Measurements from ENCODE around the gene PHF21B.

Gene PHF21B

GRCh38 chr22:44928711-44929358, 81.0 kb downstream of the PHF21B start:
- TF ChIP-seq, protein P1, sequence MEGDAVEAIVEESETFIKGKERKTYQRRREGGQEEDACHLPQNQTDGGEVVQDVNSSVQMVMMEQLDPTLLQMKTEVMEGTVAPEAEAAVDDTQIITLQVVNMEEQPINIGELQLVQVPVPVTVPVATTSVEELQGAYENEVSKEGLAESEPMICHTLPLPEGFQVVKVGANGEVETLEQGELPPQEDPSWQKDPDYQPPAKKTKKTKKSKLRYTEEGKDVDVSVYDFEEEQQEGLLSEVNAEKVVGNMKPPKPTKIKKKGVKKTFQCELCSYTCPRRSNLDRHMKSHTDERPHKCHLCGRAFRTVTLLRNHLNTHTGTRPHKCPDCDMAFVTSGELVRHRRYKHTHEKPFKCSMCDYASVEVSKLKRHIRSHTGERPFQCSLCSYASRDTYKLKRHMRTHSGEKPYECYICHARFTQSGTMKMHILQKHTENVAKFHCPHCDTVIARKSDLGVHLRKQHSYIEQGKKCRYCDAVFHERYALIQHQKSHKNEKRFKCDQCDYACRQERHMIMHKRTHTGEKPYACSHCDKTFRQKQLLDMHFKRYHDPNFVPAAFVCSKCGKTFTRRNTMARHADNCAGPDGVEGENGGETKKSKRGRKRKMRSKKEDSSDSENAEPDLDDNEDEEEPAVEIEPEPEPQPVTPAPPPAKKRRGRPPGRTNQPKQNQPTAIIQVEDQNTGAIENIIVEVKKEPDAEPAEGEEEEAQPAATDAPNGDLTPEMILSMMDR (conservative IDR thresholded peaks at IDR 0.05): no peak
- TF ChIP-seq ZFX (IDR thresholded peaks at IDR 0.05): no peak

DNA sequence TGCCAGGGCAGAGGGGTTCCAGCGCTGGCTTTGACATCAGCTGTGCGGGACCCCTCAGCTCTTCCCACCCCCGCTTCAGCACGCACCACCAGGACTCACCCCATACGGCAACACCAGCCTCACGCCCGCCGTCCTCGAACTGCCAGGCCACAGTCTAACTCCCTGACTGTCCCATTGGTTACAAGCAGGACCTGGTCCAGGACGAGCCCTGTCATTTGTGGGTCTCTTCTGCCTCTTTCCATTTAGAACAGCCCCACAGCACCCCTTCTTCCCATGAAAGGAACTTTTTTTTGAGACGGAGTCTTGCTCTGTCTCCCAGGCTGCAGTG, 81.7 kb downstream of the PHF21B start:
- TF ChIP-seq, protein P1 (conservative IDR thresholded peaks at IDR 0.05): no peak
- TF ChIP-seq ZFX (IDR thresholded peaks at IDR 0.05): no peak
- H3K27ac ChIP-seq: no peak overlapping the region

More at GRCh38 chr22:44928711-44929358, 81.0 kb downstream of the PHF21B start:
- H3K27ac ChIP-seq: no peak overlapping the region

DNA sequence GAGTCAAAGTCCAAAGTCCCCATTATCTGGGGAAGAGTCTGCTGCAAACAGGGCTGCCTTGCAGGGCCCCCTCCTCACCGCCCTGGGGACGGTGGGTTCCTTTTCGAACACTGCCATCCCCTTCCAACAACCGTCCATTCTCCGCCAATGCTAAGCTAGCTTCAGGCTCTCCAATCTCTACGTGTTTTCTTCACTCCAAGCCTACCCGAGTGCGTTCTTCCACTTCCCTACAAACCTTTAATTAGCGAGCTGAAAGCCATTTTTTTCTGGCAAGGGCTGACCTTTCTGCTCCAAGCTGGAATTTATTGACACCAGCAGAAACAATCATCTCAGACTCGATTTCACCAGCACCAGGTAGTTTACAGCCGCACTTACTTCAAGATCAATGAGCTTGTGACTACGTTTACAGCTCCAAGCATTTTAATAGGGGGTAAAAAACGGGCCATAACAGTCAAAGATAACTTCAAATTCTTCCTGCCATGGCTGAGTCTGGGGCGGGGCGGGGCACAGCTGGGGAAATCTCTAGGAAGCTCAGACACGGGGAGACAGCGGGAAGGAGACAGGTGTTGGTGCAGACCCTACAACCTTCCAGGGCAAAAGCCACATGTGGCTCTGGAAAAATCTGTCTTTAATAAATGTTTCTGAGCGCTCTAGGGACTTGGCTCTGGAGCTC, 82.2 kb downstream of the PHF21B start:
- TF ChIP-seq, protein P1 (conservative IDR thresholded peaks at IDR 0.05): no peak
- TF ChIP-seq ZFX (IDR thresholded peaks at IDR 0.05): no peak

GRCh38 chr22:44926491-44927415, 83.1 kb downstream of the PHF21B start:
- no peak overlapping the region for H3K27ac ChIP-seq
- TF ChIP-seq, protein P1 (conservative IDR thresholded peaks at IDR 0.05): no peak
- TF ChIP-seq ZFX (IDR thresholded peaks at IDR 0.05): no peak

More for the DNA sequence above, 82.2 kb downstream of the PHF21B start:
- H3K27ac ChIP-seq: no peak overlapping the region

DNA sequence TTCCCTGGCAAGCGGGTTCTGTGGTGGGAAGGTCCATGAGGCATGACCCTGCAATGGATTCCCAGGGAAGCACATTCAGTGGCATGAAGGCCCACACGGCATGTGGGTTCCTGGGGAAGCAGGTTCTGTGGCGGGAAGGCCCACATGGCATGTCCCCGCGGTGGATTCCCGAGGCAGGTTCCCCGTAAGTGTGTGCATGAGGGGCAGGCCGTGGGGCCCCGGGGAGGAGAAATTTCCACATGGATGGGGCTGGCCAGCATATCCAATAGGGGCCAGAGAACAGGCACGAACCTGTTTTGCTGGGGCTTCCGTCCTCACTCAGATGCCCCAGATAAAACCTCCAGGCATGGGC, 83.7 kb downstream of the PHF21B start:
- TF ChIP-seq, protein P1 (conservative IDR thresholded peaks at IDR 0.05): no peak
- TF ChIP-seq ZFX (IDR thresholded peaks at IDR 0.05): no peak

GRCh38 chr22:44925465-44926123, 84.2 kb downstream of the PHF21B start:
- no peak overlapping the region for H3K27ac ChIP-seq
- no peak for TF ChIP-seq ZFX (IDR thresholded peaks at IDR 0.05)
- TF ChIP-seq, protein P1 (conservative IDR thresholded peaks at IDR 0.05): no peak

More for the DNA sequence above, 83.7 kb downstream of the PHF21B start:
- no peak overlapping the region for H3K27ac ChIP-seq
